AG04449 (cell line): ENCODE results near the gene CFAP126.
"Not testable (repeated sequence)": the region's sequence is repeated elsewhere in the genome, so short reads cannot be mapped to it uniquely, and the experiment has no call there.

Experiments used
- CTCF ChIA-PET: fragments of 350-600 bp; formaldehyde crosslinking; extraction: SDS; loops from one replicate; lab custom pipeline; 2021; ENCODE audit warnings: antibody characterized with exemption; lab: Yijun Ruan, JAX
- POLR2A ChIA-PET: fragments of 400-600, 350-600 bp; formaldehyde crosslinking; extraction: SDS; loops from one replicate; lab custom pipeline; 2020; ENCODE audit warnings: antibody characterized with exemption, inconsistent platforms; lab: Yijun Ruan, JAX
- DNase-seq: peaks from one replicate; pipeline ENCODE4 v3.0.0-alpha.2; 2010; ENCODE audit warnings: low read depth, low spot score
- H3K4me3 ChIP-seq: 2 replicates; pipeline ENCODE4 v1.5.1; 2011; ENCODE audit warnings: low read depth, mild to moderate bottlenecking, control low read depth, low read length
- TF ChIP-seq, protein P1 (sequence below): IDR thresholded peaks from one replicate; pipeline ENCODE4 v1.5.1; 2011; ENCODE audit warnings: mild to moderate bottlenecking, moderate library complexity, low read length, control low read depth, inconsistent platforms; ENCODE audit not compliant: insufficient read depth; ENCODE audit errors: missing control alignments

The CFAP126 gene

DNA sequence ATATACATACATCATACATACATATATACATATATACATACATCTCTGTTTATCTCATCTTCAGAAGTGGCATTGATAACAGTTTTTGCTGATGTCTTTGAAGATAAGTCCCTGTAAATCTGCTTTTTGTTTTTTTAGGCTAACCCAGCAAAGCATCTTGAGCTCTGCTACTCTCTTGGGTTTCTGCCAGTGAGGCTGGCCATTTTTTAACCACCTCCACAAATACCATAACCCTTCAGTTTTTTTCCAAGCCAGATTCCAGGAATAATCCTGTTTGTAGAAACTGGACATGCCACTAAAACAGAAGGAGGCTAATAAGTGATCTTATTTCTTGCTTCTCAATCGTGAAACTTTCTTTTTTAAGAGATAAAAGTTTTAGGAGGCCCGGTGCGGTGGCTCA lies 31.9 kb downstream of the CFAP126 start:
- TF ChIP-seq, protein P1, sequence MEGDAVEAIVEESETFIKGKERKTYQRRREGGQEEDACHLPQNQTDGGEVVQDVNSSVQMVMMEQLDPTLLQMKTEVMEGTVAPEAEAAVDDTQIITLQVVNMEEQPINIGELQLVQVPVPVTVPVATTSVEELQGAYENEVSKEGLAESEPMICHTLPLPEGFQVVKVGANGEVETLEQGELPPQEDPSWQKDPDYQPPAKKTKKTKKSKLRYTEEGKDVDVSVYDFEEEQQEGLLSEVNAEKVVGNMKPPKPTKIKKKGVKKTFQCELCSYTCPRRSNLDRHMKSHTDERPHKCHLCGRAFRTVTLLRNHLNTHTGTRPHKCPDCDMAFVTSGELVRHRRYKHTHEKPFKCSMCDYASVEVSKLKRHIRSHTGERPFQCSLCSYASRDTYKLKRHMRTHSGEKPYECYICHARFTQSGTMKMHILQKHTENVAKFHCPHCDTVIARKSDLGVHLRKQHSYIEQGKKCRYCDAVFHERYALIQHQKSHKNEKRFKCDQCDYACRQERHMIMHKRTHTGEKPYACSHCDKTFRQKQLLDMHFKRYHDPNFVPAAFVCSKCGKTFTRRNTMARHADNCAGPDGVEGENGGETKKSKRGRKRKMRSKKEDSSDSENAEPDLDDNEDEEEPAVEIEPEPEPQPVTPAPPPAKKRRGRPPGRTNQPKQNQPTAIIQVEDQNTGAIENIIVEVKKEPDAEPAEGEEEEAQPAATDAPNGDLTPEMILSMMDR = no peak
- CTCF ChIA-PET = no interaction called here
- POLR2A ChIA-PET = interaction anchor here (0.9 kb wide), 1 partner anchor 22 kb away, joined by 3 read pairs; the partner anchor contains the start of gene SDHC
- DNase-seq = no peak
- no peak overlapping the region for H3K4me3 ChIP-seq

DNA sequence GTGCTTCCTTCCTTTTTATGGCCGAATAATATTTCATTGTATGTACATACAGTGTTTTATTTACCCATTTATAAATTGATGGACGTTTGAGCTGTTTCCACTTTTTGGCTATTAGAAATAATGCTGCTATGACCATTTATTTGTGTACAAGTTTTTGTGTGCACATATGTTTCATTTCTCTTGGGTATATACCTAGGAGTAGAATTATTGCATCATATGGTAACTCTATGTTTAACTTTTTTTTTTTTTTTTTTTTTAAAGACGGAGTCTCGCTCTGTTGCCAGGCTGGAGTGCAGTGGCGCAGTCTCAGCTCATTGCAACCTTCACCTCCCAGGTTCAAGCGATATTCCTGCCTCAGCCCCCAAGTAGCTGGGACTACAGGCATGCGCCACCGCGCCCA lies 34.5 kb downstream of the CFAP126 start:
- CTCF ChIA-PET = interaction anchor here (2.7 kb wide), 1 partner anchor 49 kb away, joined by 10 read pairs; no protein-coding TSS in a partner anchor
- DNase-seq = no peak
- POLR2A ChIA-PET = no interaction called here
- H3K4me3 ChIP-seq = no peak overlapping the region
- TF ChIP-seq, protein P1 = no peak

DNA sequence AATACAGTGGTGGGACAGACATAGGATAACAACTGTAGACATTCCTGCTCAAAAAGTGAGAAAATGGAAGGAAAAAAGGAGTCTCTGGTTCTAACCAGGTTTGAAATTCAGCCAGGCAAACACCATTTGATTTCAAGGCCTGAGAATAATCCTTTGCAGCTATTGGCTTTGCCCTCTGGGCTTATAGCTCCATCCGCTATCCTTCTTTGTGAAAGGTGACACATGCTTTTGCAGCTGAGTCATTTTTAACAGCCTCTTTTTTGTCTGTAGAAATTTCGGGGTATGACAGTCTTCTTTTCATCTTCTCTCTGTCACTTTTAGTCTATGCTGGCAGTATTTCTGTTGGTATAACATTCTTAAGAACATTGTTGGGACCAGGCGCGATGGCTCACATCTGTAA lies 37.3 kb downstream of the CFAP126 start:
- no peak for DNase-seq
- TF ChIP-seq, protein P1 = no peak
- ChIA-PET POLR2A (no interaction called here), CTCF (interaction anchor here (2.7 kb wide), 1 partner anchor 52 kb away, joined by 10 read pairs; no protein-coding TSS in a partner anchor)
- no peak overlapping the region for H3K4me3 ChIP-seq

DNA sequence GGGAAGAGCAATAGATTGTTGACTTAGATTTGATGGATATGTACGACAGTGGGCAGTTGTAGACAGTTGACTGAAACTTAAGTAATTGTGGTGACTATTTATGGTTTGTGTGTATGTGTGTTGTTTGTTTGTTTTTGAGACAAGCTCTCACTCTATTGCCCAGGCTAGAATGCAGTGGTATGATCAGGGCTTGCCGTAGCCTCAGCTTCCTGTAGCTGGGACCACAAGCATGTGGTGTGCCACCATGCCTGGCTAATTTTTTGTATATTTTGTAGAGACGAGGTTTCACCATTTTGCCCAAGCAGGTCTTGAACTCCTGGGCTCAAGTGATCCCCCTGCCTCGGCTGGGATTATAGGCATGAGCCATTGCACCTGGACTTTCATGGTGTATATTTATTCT lies 43.7 kb downstream of the CFAP126 start:
- POLR2A ChIA-PET = no interaction called here
- CTCF ChIA-PET = interaction anchor here (2.5 kb wide), 1 partner anchor 97 kb away, joined by 7 read pairs; no protein-coding TSS in a partner anchor

DNA sequence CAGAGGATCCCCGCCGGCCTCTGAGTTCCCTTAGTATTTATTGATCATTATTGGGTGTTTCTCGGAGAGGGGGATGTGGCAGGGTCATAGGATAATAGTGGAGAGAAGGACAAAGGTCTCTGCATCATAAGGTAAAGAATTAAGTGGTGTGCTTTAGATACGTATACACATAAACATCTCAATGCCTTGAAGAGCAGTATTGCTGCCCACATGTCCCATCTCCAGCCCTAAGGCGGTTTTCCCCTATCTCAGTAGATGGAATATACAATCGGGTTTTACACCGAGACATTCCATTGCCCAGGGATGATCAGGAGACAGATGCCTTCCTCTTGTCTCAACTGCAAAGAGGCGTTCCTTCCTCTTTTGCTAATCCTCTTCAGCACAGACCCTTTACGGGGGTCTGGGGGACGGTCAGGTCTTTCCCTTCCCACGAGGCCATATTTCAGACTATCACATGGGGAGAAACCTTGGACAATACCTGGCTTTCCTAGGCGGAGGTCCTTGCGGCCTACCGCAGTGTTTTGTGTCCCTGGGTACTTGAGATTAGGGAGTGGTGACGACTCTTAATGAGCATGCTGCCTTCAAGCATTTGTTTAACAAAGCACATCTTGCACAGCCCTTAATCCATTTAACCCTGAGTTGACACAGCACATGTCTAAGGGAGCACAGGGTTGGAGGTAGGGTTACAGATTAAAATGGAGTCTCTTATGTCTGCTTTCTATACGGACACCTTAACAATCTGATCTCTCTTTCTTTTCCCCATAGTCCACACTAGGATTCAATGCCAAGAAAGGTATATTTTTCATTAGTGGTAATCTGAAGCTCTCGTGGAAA lies 51.6 kb downstream of the CFAP126 start:
- POLR2A ChIA-PET, H3K4me3 ChIP-seq, DNase-seq: not testable (repeated sequence)
- CTCF ChIA-PET = interaction anchor here (1.0 to 3.4 kb wide), 4 partner anchors 11 to 105 kb away, joined by 3 to 22 read pairs (median 12); partner anchors contain the start of gene TOMM40L

More for the DNA sequence above, 43.7 kb downstream of the CFAP126 start:
- H3K4me3 ChIP-seq = no peak overlapping the region
- TF ChIP-seq, protein P1 = no peak
- no peak for DNase-seq
